Measurements from ENCODE around the gene ZFAND3.

- TF ChIP-seq CTCF (conservative IDR thresholded peaks at IDR 0.05; ENCODE audit: low read depth, low read length) (no peak), EZH2 (IDR thresholded peaks at IDR 0.05; ENCODE audit: borderline replicate concordance, low read depth, low read length, poor library complexity, severe bottlenecking) (no peak)
Measured at GRCh38 chr6:37874726-37875125, 55.2 kb downstream of the ZFAND3 start.
